ENCODE data around the gene ZNF780A.
A peak's percentile ranks its signal among the peaks of the same experiment; 100 is the strongest.

Gene ZNF780A

GRCh38 chr19:40084948-40085347 is 5.8 kb downstream of the ZNF780A start:
- no peak overlapping the region for H3K27ac ChIP-seq (ENCODE audit: low read depth, low read length, severe bottlenecking)
- 92 to 97% methylated on average over 3 of the region's 4 CpGs for WGBS, 2 experiments (ENCODE audit: insufficient coverage in 2 of 2)
- no peaks in the 10 kb centered on the region for H3K4me1 ChIP-seq (ENCODE audit: control insufficient read depth, insufficient read depth, low read length, poor library complexity, severe bottlenecking)
- peaks cover 54% of the 10 kb centered on the region for H3K36me3 ChIP-seq (ENCODE audit: control insufficient read depth, insufficient read depth, low read length)
- H3K9me3 ChIP-seq (ENCODE audit: control insufficient read depth, low read length): peaks cover 19% of the 10 kb centered on the region
- H3K4me3 ChIP-seq (ENCODE audit: extremely low read depth, insufficient read depth, low read length, poor library complexity, severe bottlenecking): no peak overlapping the region

DNA sequence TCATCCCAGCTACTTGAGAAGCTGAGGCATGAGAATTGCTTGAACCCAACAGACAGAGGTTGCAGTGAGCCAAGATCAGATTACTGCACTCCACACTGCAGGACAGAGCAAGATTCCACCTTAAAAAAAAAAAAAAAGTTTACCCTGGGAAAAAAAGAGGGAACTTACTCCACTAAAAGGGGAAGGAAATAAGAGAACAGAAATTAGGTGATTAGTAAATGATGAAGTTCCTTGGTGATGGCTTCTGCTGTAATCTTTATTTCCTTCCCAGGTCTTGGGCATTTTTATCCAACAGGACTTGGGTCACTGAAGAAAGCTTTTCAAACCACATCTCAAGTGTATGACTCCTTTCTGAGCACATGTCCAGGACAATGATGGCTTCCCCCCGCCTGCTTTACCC is 9.3 kb downstream of the ZNF780A start:
- Histone ChIP-seq H3K4me3 (ENCODE audit: extremely low read depth, insufficient read depth, low read length, poor library complexity, severe bottlenecking) (no peak overlapping the region), H3K9me3 (ENCODE audit: control insufficient read depth, low read length) (peaks cover 10% of the 10 kb centered on the region), H3K4me1 (ENCODE audit: control insufficient read depth, insufficient read depth, low read length, poor library complexity, severe bottlenecking) (no peaks in the 10 kb centered on the region), H3K27ac (ENCODE audit: low read depth, low read length, severe bottlenecking) (no peak overlapping the region), H3K36me3 (ENCODE audit: control insufficient read depth, insufficient read depth, low read length) (peaks cover 64% of the 10 kb centered on the region)
- WGBS, 2 experiments (ENCODE audit: insufficient coverage in 2 of 2): 100% methylated on average over 1 of the region's 1 CpG

DNA sequence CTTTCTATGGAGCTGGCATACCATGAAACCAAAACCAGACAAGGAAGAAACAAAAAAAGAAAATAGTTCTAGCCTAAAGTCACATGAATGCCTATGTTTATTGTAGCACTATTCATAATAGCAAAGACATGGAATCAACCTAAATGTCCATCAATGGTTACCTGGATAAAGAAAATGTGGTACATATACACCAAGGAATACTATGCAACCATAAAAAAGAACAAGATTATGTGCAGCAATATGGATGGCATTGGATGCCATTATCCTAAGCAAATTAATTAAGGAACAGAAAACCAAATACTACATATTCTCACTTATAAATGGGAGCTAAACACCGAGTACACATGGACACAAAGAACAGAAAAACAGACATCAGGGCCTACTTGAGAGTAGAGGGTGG is 10.5 kb downstream of the ZNF780A start:
- no CpG with 5 or more reads among the region's 1 CpG for WGBS, 2 experiments (ENCODE audit: insufficient coverage in 2 of 2)
- Histone ChIP-seq H3K36me3 (ENCODE audit: control insufficient read depth, insufficient read depth, low read length) (peaks cover 75% of the 10 kb centered on the region), H3K27ac (ENCODE audit: low read depth, low read length, severe bottlenecking) (no peak overlapping the region), H3K4me1 (ENCODE audit: control insufficient read depth, insufficient read depth, low read length, poor library complexity, severe bottlenecking) (no peaks in the 10 kb centered on the region), H3K9me3 (ENCODE audit: control insufficient read depth, low read length) (peaks cover 11% of the 10 kb centered on the region), H3K4me3 (ENCODE audit: extremely low read depth, insufficient read depth, low read length, poor library complexity, severe bottlenecking) (no peak overlapping the region)

GRCh38 chr19:40078377-40078776 is 12.4 kb downstream of the ZNF780A start:
- peaks cover 80% of the 10 kb centered on the region for H3K36me3 ChIP-seq (ENCODE audit: control insufficient read depth, insufficient read depth, low read length)
- no CpG with 5 or more reads among the region's 1 CpG for WGBS, 2 experiments (ENCODE audit: insufficient coverage in 2 of 2)
- no peak overlapping the region for H3K27ac ChIP-seq (ENCODE audit: low read depth, low read length, severe bottlenecking)
- no peaks in the 10 kb centered on the region for H3K4me1 ChIP-seq (ENCODE audit: control insufficient read depth, insufficient read depth, low read length, poor library complexity, severe bottlenecking)
- H3K9me3 ChIP-seq (ENCODE audit: control insufficient read depth, low read length): peaks cover 23% of the 10 kb centered on the region
- H3K4me3 ChIP-seq (ENCODE audit: extremely low read depth, insufficient read depth, low read length, poor library complexity, severe bottlenecking): no peak overlapping the region

- WGBS, 2 experiments (ENCODE audit: insufficient coverage in 2 of 2): no CpG with 5 or more reads among the region's 1 CpG
- Histone ChIP-seq H3K9me3 (ENCODE audit: control insufficient read depth, low read length) (peaks cover 12% of the 10 kb centered on the region), H3K27ac (ENCODE audit: low read depth, low read length, severe bottlenecking) (no peak overlapping the region), H3K4me1 (ENCODE audit: control insufficient read depth, insufficient read depth, low read length, poor library complexity, severe bottlenecking) (no peaks in the 10 kb centered on the region), H3K36me3 (ENCODE audit: control insufficient read depth, insufficient read depth, low read length) (peaks cover 17% of the 10 kb centered on the region), H3K4me3 (ENCODE audit: extremely low read depth, insufficient read depth, low read length, poor library complexity, severe bottlenecking) (no peak overlapping the region)
These were observed 20.7 kb downstream of the ZNF780A start for GRCh38 chr19:40070058-40070457.

DNA sequence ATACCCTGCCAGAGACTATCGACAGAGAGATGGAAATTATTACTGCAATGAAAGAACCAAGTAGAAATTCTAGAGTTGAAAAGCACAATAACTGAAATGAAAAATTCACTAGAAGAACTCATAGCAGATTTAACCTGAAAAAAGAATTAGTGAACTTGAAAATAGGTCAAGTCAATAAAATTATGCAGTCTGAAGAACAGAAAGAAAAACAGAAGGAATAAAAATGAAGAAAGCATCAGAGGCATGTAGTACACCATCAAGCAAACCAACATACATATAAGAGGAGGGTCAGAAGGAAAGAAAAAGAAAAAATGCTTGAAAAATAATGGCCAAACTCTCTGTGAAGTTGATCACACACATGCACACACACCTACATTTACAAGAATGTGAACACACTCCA is 31.1 kb downstream of the ZNF780A start:
- no CpG with 5 or more reads among the region's 1 CpG for WGBS, 2 experiments (ENCODE audit: insufficient coverage in 2 of 2)
- Histone ChIP-seq H3K9me3 (ENCODE audit: control insufficient read depth, low read length) (peaks cover 2% of the 10 kb centered on the region), H3K4me3 (ENCODE audit: extremely low read depth, insufficient read depth, low read length, poor library complexity, severe bottlenecking) (no peak overlapping the region)

DNA sequence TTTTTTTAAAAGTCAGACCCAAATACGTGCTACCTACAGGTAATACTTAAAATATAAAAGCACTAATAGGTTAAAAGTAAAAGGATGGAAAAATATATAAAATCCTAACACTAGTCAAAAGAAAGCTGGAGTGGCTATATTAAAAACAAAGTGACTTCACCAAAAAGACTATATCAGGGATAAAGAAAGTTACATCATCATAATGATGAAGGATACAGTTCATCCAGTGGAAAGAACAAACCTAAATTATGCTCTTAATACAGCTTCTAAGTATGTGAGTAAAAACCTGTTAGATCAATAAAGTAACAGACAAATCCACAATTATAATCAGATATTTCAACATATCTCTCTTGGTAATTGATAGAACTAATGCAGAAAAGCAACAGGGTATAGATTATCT is 33.6 kb downstream of the ZNF780A start:
- H3K4me3 ChIP-seq (ENCODE audit: extremely low read depth, insufficient read depth, low read length, poor library complexity, severe bottlenecking): no peak overlapping the region

More for the DNA sequence above, 31.1 kb downstream of the ZNF780A start:
- Histone ChIP-seq H3K36me3 (ENCODE audit: control insufficient read depth, insufficient read depth, low read length) (no peaks in the 10 kb centered on the region), H3K27ac (ENCODE audit: low read depth, low read length, severe bottlenecking) (no peak overlapping the region), H3K4me1 (ENCODE audit: control insufficient read depth, insufficient read depth, low read length, poor library complexity, severe bottlenecking) (no peaks in the 10 kb centered on the region)

GRCh38 chr19:40056505-40056904 is 34.2 kb downstream of the ZNF780A start:
- WGBS, 2 experiments (ENCODE audit: insufficient coverage in 2 of 2): 38% methylated on average over 4 of the region's 7 CpGs; no CpG with 5 or more reads in 1 of the 2 experiments
- Histone ChIP-seq H3K4me1 (ENCODE audit: control insufficient read depth, insufficient read depth, low read length, poor library complexity, severe bottlenecking) (no peaks in the 10 kb centered on the region), H3K9me3 (ENCODE audit: control insufficient read depth, low read length) (peaks cover 3% of the 10 kb centered on the region), H3K27ac (ENCODE audit: low read depth, low read length, severe bottlenecking) (peak overlapping the region; percentile 19), H3K36me3 (ENCODE audit: control insufficient read depth, insufficient read depth, low read length) (no peaks in the 10 kb centered on the region), H3K4me3 (ENCODE audit: extremely low read depth, insufficient read depth, low read length, poor library complexity, severe bottlenecking) (peak overlapping the region; percentile 80)

More for the DNA sequence above, 33.6 kb downstream of the ZNF780A start:
- Histone ChIP-seq H3K36me3 (ENCODE audit: control insufficient read depth, insufficient read depth, low read length) (no peaks in the 10 kb centered on the region), H3K4me1 (ENCODE audit: control insufficient read depth, insufficient read depth, low read length, poor library complexity, severe bottlenecking) (no peaks in the 10 kb centered on the region), H3K9me3 (ENCODE audit: control insufficient read depth, low read length) (peaks cover 3% of the 10 kb centered on the region), H3K27ac (ENCODE audit: low read depth, low read length, severe bottlenecking) (no peak overlapping the region)
- WGBS, 2 experiments (ENCODE audit: insufficient coverage in 2 of 2): no CpG with 5 or more reads among the region's 1 CpG

DNA sequence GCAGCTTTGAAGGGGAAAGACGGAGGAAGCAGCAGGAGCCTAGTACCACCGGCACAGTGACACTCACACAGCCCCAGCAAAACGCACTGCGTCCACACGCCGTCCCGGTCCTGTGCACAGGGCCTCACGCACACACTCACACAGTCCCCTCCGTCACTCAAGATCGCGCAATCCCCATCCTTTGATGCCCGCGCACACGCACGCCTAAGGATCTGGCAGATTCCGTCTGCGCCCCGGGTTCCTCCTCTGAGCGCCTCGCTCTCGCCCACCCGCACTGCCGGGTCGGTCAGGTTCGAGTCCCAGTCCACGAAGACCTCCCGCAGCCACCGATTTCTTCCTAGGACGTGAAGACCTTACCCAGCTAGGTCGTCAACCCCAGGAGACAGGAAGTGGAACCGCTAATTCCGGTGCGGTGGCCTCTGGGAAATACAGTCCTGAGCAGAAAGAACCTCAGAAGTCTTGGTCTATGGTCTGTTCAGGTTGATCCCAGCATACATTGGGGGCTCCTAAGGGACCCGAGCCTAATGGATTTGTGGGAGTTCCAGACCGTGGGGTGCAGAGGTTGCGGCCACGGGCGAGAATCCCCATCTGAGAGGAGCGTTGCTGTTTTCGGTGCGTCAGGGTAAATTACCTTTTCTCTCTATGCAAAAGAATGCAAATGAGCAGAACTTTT is 34.8 kb downstream of the ZNF780A start, which contains the start of gene ZNF780B:
ZNF780B (minus strand) TSS at position 400 of the 673 bp plus-strand sequence. CDS start 5,899 bp downstream, outside the sequence.
- Histone ChIP-seq H3K9me3 (ENCODE audit: control insufficient read depth, low read length) (peaks cover 3% of the 10 kb centered on the region), H3K27ac (ENCODE audit: low read depth, low read length, severe bottlenecking) (peak within 1 kb of the TSS; percentile 19), H3K36me3 (ENCODE audit: control insufficient read depth, insufficient read depth, low read length) (no peaks in the 10 kb centered on the region), H3K4me3 (ENCODE audit: extremely low read depth, insufficient read depth, low read length, poor library complexity, severe bottlenecking) (peak within 1 kb of the TSS; percentile 80), H3K4me1 (ENCODE audit: control insufficient read depth, insufficient read depth, low read length, poor library complexity, severe bottlenecking) (no peaks in the 10 kb centered on the region)
- WGBS, 2 experiments (ENCODE audit: insufficient coverage in 2 of 2): 0% methylated on average over 29 to 35 of the region's 41 CpGs

DNA sequence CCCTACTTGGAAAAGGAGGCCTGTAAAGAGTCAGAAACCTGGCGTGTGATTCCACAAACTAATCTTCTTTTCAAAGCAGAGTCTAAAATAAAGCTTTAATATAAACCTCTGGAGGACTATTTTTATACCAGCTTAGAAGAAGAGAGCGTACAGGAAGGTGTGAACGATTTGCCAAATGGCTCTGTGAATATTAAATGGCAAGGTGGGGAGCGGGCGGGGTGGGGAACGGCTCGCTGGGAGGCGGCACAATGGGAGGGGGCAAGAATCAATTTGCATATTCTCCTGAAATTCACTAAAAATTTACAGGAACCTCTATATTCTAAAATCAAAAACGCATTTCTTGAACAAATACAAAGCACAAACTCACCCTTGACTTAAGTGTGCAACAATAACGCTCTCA is 35.7 kb downstream of the ZNF780A start:
- H3K4me3 ChIP-seq (ENCODE audit: extremely low read depth, insufficient read depth, low read length, poor library complexity, severe bottlenecking): peak overlapping the region; percentile 80
- H3K4me1 ChIP-seq (ENCODE audit: control insufficient read depth, insufficient read depth, low read length, poor library complexity, severe bottlenecking): no peaks in the 10 kb centered on the region
- H3K9me3 ChIP-seq (ENCODE audit: control insufficient read depth, low read length): peaks cover 7% of the 10 kb centered on the region
- 65 to 66% methylated on average over 7 to 8 of the region's 10 CpGs for WGBS, 2 experiments (ENCODE audit: insufficient coverage in 2 of 2)
- no peaks in the 10 kb centered on the region for H3K36me3 ChIP-seq (ENCODE audit: control insufficient read depth, insufficient read depth, low read length)
- H3K27ac ChIP-seq (ENCODE audit: low read depth, low read length, severe bottlenecking): no peak overlapping the region

GRCh38 chr19:40054632-40055031 is 36.1 kb downstream of the ZNF780A start:
- Histone ChIP-seq H3K9me3 (ENCODE audit: control insufficient read depth, low read length) (peaks cover 7% of the 10 kb centered on the region), H3K4me3 (ENCODE audit: extremely low read depth, insufficient read depth, low read length, poor library complexity, severe bottlenecking) (peak overlapping the region; percentile 80)
- 90 to 95% methylated on average over 7 to 8 of the region's 9 CpGs for WGBS, 2 experiments (ENCODE audit: insufficient coverage in 2 of 2)

More at GRCh38 chr19:40054632-40055031, 36.1 kb downstream of the ZNF780A start:
- H3K36me3 ChIP-seq (ENCODE audit: control insufficient read depth, insufficient read depth, low read length): peaks cover 2% of the 10 kb centered on the region
- H3K4me1 ChIP-seq (ENCODE audit: control insufficient read depth, insufficient read depth, low read length, poor library complexity, severe bottlenecking): no peaks in the 10 kb centered on the region
- H3K27ac ChIP-seq (ENCODE audit: low read depth, low read length, severe bottlenecking): no peak overlapping the region

Measured in mesodermal cell (in vitro differentiated cells).